ENCODE measurements around the gene EGFR.

The EGFR gene

DNA sequence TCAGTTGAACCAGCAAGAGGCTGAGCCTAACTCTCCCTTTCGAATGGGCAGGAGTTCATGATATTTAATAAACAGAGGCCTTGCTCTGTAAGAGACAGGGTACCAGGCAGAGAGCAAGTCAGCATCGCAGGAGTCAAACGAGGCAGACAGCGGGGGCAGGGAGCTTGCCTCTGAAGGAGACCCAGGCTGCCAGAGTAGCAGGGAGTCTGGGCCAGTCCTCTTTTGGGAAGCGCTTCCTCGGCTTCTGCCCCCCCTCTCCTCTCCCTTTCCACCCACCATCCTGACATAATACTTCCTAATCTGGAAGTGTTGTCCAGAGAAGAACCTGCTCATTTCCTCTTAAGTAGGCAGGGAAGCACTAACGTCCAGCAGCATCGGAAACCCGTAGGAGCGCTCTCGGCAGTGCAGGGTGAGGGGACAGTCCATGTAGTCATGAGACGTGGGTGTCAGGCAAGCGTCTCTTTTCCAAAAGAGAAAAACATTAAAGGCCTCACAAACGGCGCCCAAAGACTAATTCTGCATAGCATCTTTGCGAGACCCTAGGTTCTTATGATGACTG is 171.1 kb downstream of the EGFR start:
- DNase-seq (ENCODE audit: low read depth in 2 of 2) = no peak

GRCh38 chr7:55190511-55191160 is 171.8 kb downstream of the EGFR start:
- DNase-seq (ENCODE audit: low read depth in 2 of 2) = no peak

GRCh38 chr7:55191161-55191925 is 172.5 kb downstream of the EGFR start:
- DNase-seq (ENCODE audit: low read depth in 2 of 2) = no peak

DNA sequence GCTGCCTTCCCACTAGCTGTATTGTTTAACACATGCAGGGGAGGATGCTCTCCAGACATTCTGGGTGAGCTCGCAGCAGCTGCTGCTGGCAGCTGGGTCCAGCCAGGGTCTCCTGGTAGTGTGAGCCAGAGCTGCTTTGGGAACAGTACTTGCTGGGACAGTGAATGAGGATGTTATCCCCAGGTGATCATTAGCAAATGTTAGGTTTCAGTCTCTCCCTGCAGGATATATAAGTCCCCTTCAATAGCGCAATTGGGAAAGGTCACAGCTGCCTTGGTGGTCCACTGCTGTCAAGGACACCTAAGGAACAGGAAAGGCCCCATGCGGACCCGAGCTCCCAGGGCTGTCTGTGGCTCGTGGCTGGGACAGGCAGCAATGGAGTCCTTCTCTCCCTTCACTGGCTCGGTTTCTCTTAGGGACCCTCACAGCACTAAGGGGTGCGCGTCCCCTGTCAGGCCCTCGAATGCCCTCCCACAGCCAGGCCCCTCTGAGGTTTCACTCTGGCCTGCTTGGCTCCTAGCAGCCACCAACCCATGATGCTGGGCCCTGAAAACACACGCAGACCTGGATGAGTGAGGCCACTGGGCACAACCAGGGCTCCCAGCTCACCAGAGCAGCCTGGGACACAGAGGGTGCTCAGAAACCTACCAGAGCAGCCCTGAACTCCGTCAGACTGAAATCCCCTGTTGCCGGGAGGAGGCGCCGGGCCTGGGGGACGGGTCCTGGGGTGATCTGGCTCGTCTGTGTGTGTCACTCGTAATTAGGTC is 173.3 kb downstream of the EGFR start:
- no peak for DNase-seq (ENCODE audit: low read depth in 2 of 2)

DNA sequence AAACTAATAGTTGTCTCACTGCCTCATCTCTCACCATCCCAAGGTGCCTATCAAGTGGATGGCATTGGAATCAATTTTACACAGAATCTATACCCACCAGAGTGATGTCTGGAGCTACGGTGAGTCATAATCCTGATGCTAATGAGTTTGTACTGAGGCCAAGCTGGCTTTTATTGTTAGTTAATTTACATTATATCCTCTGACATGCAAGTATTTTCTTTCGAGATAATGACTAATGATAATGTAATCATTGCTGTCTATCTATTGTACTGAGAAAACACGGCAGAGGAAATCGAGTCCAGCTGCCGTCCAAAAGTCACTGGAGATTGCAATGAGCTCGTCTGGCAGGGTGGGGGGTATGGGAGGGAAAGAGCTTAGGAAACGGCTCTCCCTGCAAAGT is 173.9 kb downstream of the EGFR start:
- DNase-seq (ENCODE audit: low read depth in 2 of 2) = no peak

GRCh38 chr7:55193245-55193644 is 174.4 kb downstream of the EGFR start:
- no peak for DNase-seq (ENCODE audit: low read depth in 2 of 2)

DNA sequence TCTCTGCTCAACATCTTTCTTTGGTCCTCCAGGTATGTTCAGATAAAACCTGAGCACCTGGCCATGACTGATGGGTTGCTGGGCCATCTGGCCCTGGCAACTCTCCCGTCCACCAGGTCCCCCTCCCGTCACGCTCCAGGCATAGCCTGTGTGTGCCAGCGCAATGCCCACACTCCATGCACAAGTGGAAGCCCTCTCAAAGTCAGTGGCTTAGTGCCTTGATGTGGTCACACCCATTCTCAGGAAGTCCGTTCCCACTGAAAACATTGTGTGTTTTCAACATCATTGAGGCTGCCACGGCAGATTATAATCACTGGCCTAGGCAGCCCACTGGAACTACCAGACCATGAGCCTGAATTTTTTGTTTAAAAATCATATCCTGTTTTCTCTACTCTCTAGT is 175.7 kb downstream of the EGFR start:
- DNase-seq (ENCODE audit: low read depth in 2 of 2) = no peak

- DNase-seq (ENCODE audit: low read depth in 2 of 2) = no peak
Observed at GRCh38 chr7:55198634-55199392, 180.0 kb downstream of the EGFR start.

- DNase-seq (ENCODE audit: low read depth in 2 of 2) = no peak
Observed at GRCh38 chr7:55199418-55199817, 180.6 kb downstream of the EGFR start.

DNA sequence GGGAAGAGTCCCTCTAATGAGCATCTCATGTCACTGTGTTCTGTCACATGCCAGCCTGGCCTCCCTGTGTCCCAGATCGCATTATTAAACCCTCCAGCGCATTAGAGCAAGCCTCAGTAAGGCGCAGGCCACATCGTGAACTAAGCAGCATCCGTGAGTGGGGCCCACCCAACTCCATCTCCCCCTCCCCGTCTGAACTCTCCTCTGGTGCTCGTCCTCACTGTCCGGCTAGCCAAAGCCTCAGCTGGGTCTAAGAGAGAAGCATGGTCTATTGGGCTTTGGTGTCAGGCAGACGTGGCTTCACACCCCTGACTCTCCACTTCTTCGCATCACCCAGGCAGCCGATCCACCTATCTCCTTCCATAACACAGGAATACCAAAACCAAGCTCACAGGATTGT is 181.6 kb downstream of the EGFR start:
- no peak for DNase-seq (ENCODE audit: low read depth in 2 of 2)

GRCh38 chr7:55202150-55202913 is 183.5 kb downstream of the EGFR start:
- no peak for DNase-seq (ENCODE audit: low read depth in 2 of 2)

DNA sequence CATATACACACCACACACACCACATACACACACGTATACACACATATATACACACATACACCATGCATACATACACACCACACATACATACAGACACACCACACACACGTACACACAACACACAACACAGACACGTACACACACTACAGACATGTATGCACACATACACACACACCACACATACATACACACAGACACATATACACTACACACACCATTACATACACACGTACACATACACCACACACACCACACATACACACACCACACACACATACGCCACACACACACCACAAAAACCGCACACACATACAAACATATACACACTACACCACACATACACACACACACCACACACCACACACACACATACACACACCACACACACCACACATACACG is 184.5 kb downstream of the EGFR start:
- DNase-seq (ENCODE audit: low read depth in 2 of 2) = no peak

DNA sequence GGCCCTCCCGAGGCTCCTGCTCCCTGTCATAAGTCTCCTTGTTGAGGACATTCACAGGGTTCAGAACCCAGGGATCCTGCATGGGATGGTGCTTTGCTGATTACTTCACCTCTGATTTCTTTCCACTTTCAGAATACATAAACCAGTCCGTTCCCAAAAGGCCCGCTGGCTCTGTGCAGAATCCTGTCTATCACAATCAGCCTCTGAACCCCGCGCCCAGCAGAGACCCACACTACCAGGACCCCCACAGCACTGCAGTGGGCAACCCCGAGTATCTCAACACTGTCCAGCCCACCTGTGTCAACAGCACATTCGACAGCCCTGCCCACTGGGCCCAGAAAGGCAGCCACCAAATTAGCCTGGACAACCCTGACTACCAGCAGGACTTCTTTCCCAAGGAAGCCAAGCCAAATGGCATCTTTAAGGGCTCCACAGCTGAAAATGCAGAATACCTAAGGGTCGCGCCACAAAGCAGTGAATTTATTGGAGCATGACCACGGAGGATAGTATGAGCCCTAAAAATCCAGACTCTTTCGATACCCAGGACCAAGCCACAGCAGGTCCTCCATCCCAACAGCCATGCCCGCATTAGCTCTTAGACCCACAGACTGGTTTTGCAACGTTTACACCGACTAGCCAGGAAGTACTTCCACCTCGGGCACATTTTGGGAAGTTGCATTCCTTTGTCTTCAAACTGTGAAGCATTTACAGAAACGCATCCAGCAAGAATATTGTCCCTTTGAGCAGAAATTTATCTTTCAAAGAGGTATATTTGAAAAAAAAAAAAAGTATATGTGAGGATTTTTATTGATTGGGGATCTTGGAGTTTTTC is 186.5 kb downstream of the EGFR start:
- DNase-seq (ENCODE audit: low read depth in 2 of 2) = no peak

- no peak for DNase-seq (ENCODE audit: low read depth in 2 of 2)
Observed at GRCh38 chr7:55206235-55207029, 187.6 kb downstream of the EGFR start.

DNA sequence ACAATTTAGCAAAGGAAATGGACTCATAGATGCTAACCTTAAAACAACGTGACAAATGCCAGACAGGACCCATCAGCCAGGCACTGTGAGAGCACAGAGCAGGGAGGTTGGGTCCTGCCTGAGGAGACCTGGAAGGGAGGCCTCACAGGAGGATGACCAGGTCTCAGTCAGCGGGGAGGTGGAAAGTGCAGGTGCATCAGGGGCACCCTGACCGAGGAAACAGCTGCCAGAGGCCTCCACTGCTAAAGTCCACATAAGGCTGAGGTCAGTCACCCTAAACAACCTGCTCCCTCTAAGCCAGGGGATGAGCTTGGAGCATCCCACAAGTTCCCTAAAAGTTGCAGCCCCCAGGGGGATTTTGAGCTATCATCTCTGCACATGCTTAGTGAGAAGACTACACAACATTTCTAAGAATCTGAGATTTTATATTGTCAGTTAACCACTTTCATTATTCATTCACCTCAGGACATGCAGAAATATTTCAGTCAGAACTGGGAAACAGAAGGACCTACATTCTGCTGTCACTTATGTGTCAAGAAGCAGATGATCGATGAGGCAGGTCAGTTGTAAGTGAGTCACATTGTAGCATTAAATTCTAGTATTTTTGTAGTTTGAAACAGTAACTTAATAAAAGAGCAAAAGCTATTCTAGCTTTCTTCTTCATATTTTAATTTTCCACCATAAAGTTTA is 188.8 kb downstream of the EGFR start:
- no peak for DNase-seq (ENCODE audit: low read depth in 2 of 2)

DNA sequence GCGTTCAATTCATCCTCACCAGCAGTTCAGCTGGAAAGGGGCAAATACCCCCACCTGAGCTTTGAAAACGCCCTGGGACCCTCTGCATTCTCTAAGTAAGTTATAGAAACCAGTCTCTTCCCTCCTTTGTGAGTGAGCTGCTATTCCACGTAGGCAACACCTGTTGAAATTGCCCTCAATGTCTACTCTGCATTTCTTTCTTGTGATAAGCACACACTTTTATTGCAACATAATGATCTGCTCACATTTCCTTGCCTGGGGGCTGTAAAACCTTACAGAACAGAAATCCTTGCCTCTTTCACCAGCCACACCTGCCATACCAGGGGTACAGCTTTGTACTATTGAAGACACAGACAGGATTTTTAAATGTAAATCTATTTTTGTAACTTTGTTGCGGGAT is 190.5 kb downstream of the EGFR start:
- no peak for DNase-seq (ENCODE audit: low read depth in 2 of 2)

DNA sequence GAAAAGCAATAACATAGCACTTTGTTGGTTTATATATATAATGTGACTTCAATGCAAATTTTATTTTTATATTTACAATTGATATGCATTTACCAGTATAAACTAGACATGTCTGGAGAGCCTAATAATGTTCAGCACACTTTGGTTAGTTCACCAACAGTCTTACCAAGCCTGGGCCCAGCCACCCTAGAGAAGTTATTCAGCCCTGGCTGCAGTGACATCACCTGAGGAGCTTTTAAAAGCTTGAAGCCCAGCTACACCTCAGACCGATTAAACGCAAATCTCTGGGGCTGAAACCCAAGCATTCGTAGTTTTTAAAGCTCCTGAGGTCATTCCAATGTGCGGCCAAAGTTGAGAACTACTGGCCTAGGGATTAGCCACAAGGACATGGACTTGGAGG is 191.4 kb downstream of the EGFR start:
- DNase-seq (ENCODE audit: low read depth in 2 of 2) = no peak

GRCh38 chr7:55210716-55211115 is 191.9 kb downstream of the EGFR start:
- DNase-seq (ENCODE audit: low read depth in 2 of 2) = no peak

- DNase-seq (ENCODE audit: low read depth in 2 of 2) = no peak
Observed at GRCh38 chr7:55211726-55212125, 192.9 kb downstream of the EGFR start.

Data from stimulated activated CD4-positive, alpha-beta T cell treated with anti-CD3 and anti-CD28 coated beads, Interleukin-4, amount 100 ng/mL, for 48 hours (primary cell).